OCI-LY7 (cell line): Measurements from ENCODE around the gene CYP2W1. TPM values are rescaled to one million over a fixed set of nuclear protein-coding genes. Genes with fewer than 3 reads are reported as not detected.

ENCODE experiments used
- BruUV-seq: library from RNA; stranded (reverse); fragments of 400-500 nt; replicated peaks from 2 replicates; lab custom pipeline; 2021; lab: Mats Ljungman, UMichigan
- CTCF ChIA-PET: fragments of 300-600 bp; sonication (Branson Sonifier 250); formaldehyde crosslinking; loops from one replicate; lab custom pipeline; 2022; ENCODE audit warnings: antibody characterized with exemption; ENCODE audit not compliant: unreplicated experiment; lab: Charles Lee
- POLR2A ChIA-PET: fragments of 300-600 bp; sonication (Branson Sonifier 250); formaldehyde crosslinking; loops from one replicate; lab custom pipeline; 2022; ENCODE audit warnings: antibody characterized with exemption; lab: Charles Lee
- DNase-seq: peaks from one replicate; pipeline ENCODE4 v3.0.0-alpha.2; 2015; ENCODE audit warnings: low spot score
- H2AFZ ChIP-seq: fragments of 200-600 bp; sonication (generic), shearing (Covaris generic); 2 replicates; pipeline ENCODE4 v1.6.1; 2014; ENCODE audit warnings: mild to moderate bottlenecking, antibody characterized with exemption, low read length, moderate library complexity
- H3K27ac ChIP-seq: fragments of 200-600 bp; sonication (generic); 2 replicates; pipeline ENCODE4 v1.5.1; 2014; ENCODE audit warnings: mixed run types, low read depth, mild to moderate bottlenecking, moderate library complexity, low read length, inconsistent platforms; ENCODE audit not compliant: poor library complexity, severe bottlenecking
- H3K36me3 ChIP-seq: fragments of 200-600 bp; sonication (generic); 2 replicates; pipeline ENCODE4 v1.6.1; 2014; ENCODE audit warnings: mild to moderate bottlenecking, antibody characterized with exemption, low read length, moderate library complexity, mixed read lengths; ENCODE audit not compliant: insufficient read depth
- H3K4me1 ChIP-seq: fragments of 200-600 bp; sonication (generic); 2 replicates; pipeline ENCODE4 v1.5.1; 2014; ENCODE audit warnings: mild to moderate bottlenecking, low read length; ENCODE audit not compliant: insufficient read depth, poor library complexity, severe bottlenecking
- H3K4me2 ChIP-seq: fragments of 200-600 bp; sonication (generic); 2 replicates; pipeline ENCODE4 v1.6.1; 2014; ENCODE audit warnings: mild to moderate bottlenecking, low read length
- H3K4me3 ChIP-seq: fragments of 200-600 bp; sonication (generic); 2 replicates; pipeline ENCODE4 v1.5.1; 2014; ENCODE audit warnings: mild to moderate bottlenecking, low read depth, low read length; ENCODE audit not compliant: poor library complexity, severe bottlenecking
- H3K79me2 ChIP-seq: fragments of 200-600 bp; sonication (generic); 2 replicates; pipeline ENCODE4 v1.6.1; 2016; ENCODE audit warnings: low read depth, mild to moderate bottlenecking, low read length, moderate library complexity, mixed read lengths; ENCODE audit not compliant: insufficient read depth
- H3K9me2 ChIP-seq: fragments of 200-600 bp; sonication (generic); 2 replicates; pipeline ENCODE4 v1.6.1; 2016; ENCODE audit warnings: mild to moderate bottlenecking, low read length, mixed read lengths; ENCODE audit not compliant: insufficient read depth
- H3K9me3 ChIP-seq: fragments of 200-600 bp; sonication (generic); 2 replicates; pipeline ENCODE4 v1.6.1; 2014; ENCODE audit warnings: mild to moderate bottlenecking, mixed run types, low read length, mixed read lengths
- H4K20me1 ChIP-seq: fragments of 200-600 bp; sonication (generic); 2 replicates; pipeline ENCODE4 v1.6.1; 2014; ENCODE audit warnings: mild to moderate bottlenecking, antibody characterized with exemption, low read length, moderate library complexity, mixed read lengths; ENCODE audit not compliant: insufficient read depth
- EZH2phosphoT487 ChIP-seq: fragments of 200-600 bp; sonication (generic); IDR thresholded peaks from 2 replicates; pipeline ENCODE4 v1.6.1; 2018; ENCODE audit warnings: low read depth, borderline replicate concordance, mild to moderate bottlenecking, mixed run types, antibody characterized with exemption, low read length, moderate library complexity, mixed read lengths
- intact Hi-C: fragments of 100-400 bp; cut with micrococcal nuclease; formaldehyde crosslinking; loops from one replicate; pipeline ENCODE4 v1.10.0; 2022; ENCODE audit not compliant: unreplicated experiment
- total RNA-seq, 2 experiments: library from RNA; depleted of rRNA in 1 of 2; stranded (reverse); fragments of >200 nt in 1 of 2; shearing (Covaris generic) in 1 of 2; gene quantifications; 2 replicates each; pipeline ENCODE4 v1.2.3, GENCODE V29; 2014 to 2022
- TF ChIP-seq, protein P1 (sequence below): fragments of 200-600 bp; sonication (generic); conservative IDR thresholded peaks from 2 replicates; pipeline ENCODE4 v1.5.1; 2014; ENCODE audit warnings: mild to moderate bottlenecking, antibody characterized with exemption, low read length, moderate library complexity, mixed read lengths

CYP2W1 gene
- total RNA-seq, 2 experiments from 2014 or later, result 1.3 TPM; not detected in 1

DNA sequence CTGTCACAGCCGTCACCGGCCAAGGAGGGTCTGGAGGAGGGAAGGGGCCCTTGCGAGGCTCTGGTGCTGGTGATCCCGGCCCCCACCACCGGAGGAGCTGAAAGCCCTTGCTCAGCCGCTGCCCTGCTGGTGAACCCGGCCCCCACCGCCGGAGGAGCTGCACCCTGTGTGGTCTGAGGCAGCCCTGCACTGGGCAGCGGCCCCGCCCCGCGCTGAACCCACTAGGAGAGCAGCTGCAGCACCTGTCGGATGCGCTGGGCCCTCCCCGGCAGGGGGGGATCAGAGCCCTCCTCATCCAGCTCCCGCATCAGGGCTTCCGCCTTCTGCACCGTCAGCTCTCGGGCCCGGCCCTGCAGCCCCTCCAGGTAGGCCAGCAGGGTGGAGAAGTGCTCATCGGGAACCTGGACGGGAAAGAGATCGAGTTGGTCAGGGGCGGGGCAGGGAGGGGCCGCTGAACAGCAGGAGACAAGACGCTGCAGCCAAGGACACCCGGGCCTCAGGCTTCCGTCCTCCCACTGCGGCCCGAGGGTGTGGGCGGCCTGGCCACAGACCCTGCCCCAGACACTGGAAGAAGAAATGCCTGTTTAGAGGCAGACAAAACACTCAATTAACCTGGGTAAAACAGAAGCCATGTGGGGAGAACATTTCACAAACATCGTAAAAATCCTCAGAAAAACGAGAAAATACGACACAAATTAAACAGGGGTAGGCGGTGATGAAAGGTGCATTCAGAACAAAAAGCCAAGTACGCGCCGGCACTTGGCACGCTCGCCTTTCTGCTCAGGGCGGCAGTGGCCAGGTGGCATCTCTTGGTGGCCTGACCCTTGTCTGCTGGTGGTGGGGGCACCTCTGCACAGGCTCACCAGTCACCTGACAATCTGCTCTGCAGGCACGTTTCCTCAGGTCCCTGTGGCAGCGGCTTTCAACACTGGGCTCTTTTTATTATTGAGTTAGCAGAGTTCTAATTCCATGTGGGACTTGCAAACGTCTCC lies 14.7 kb downstream of the CYP2W1 start:
- CTCF ChIA-PET, result no interaction called here
- no peak for DNase-seq
- Histone ChIP-seq H3K4me3 (no peak overlapping the region), H3K4me1 (peaks cover 39% of the 10 kb centered on the region), H3K79me2 (no peaks in the 10 kb centered on the region), H3K36me3 (peaks cover 25% of the 10 kb centered on the region; the same call in 1 of the 2 replicates), H3K9me3 (no peaks in the 10 kb centered on the region), H3K4me2 (no peak overlapping the region), H3K27ac (no peak overlapping the region), H4K20me1 (no peaks in the 10 kb centered on the region), H3K9me2 (no peaks in the 10 kb centered on the region), H2AFZ (no peak overlapping the region)
- no TSS peak for BruUV-seq
- intact Hi-C loops, result no loop called here
- TF ChIP-seq EZH2phosphoT487, result no peak
- TF ChIP-seq, protein P1, sequence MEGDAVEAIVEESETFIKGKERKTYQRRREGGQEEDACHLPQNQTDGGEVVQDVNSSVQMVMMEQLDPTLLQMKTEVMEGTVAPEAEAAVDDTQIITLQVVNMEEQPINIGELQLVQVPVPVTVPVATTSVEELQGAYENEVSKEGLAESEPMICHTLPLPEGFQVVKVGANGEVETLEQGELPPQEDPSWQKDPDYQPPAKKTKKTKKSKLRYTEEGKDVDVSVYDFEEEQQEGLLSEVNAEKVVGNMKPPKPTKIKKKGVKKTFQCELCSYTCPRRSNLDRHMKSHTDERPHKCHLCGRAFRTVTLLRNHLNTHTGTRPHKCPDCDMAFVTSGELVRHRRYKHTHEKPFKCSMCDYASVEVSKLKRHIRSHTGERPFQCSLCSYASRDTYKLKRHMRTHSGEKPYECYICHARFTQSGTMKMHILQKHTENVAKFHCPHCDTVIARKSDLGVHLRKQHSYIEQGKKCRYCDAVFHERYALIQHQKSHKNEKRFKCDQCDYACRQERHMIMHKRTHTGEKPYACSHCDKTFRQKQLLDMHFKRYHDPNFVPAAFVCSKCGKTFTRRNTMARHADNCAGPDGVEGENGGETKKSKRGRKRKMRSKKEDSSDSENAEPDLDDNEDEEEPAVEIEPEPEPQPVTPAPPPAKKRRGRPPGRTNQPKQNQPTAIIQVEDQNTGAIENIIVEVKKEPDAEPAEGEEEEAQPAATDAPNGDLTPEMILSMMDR, result no peak
- POLR2A ChIA-PET, result no interaction called here

DNA sequence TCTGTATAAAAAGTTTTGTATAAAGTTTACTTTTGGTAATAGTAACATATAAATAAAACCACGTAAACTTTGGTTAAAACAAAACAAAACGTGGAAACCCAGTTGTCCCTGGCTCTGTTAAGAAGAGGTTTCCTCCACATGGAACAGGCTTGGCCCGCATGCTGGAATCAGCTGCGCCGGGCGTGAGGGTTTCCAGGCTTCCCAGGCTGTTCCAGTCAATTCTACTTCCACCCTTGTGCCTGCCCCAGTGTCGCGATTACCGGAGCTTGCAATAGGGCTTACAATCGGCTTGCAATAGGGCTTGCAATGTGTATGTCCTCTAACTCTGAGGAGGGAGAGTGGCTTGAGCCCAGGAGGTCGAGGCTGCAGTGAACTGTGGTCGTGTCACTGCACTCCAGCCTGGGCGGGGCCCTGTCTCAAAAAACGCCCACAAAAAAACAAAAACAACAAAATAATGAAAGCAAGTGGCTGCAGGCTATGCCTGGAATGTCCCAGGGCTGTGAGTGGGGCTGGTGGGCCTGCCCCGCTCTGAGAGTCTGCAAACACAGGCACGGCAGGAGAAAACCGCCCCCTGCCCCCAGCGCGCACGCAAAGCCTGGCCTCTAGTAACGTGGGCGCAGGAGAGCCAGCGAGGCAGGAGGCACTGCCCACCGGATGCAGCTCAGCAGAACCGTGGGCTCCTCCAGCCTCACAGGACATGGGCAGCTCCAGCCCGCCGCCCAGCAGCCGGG lies 16.3 kb downstream of the CYP2W1 start:
- ChIA-PET POLR2A (no interaction called here), CTCF (no interaction called here)
- peaks cover 25% of the 10 kb centered on the region; the same call in 1 of the 2 replicates for H3K36me3 ChIP-seq
- intact Hi-C loops, result no loop called here
- H4K20me1 ChIP-seq, result no peaks in the 10 kb centered on the region
- TF ChIP-seq, protein P1, result no peak
- no peak for TF ChIP-seq EZH2phosphoT487
- no peak overlapping the region for H3K4me3 ChIP-seq
- H2AFZ ChIP-seq, result no peak overlapping the region
- no peak for DNase-seq
- H3K27ac ChIP-seq, result peak overlapping the region; percentile 13
- H3K4me2 ChIP-seq, result no peak overlapping the region
- no peaks in the 10 kb centered on the region for H3K9me2 ChIP-seq
- H3K9me3 ChIP-seq, result no peaks in the 10 kb centered on the region
- H3K79me2 ChIP-seq, result no peaks in the 10 kb centered on the region
- H3K4me1 ChIP-seq, result peaks cover 35% of the 10 kb centered on the region
- no TSS peak for BruUV-seq
